Natural killer cell treated with Interleukin-12 subunit alpha and Interleukin-12 subunit beta and Interleukin-15 and Interleukin-18, amount 100 ng/mL, for 72 hours (primary cell): ENCODE results near the gene CHMP2B. TPM values are rescaled to one million over a fixed set of nuclear protein-coding genes. Genes with fewer than 3 reads are reported as not detected.

ENCODE experiments used
- ATAC-seq, 2 donors: fragments of 150-1000 bp; cut with Tn5 transposase in 1 of 2; sonication (Bioruptor Pico), chemical (Tn5 transposase) in 1 of 2; 2 replicates each; pipeline ENCODE4 v1.10.0; 2021
- DNase-seq: peaks from one replicate; pipeline ENCODE4 v3.0.0; 2022; ENCODE audit warnings: low spot score
- H3K27ac Mint-ChIP-seq, 2 donors: 1 replicate in 1 of 2; 2 replicates in 1 of 2; pipeline ENCODE4 v1.8.0; 2022; ENCODE audit warnings: mixed read lengths in 2 of 2, mild to moderate bottlenecking in 1 of 2, moderate library complexity in 1 of 2
- H3K27me3 Mint-ChIP-seq, 2 donors: 1 replicate in 1 of 2; 2 replicates in 1 of 2; pipeline ENCODE4 v1.8.0; 2022; ENCODE audit warnings: mixed read lengths in 2 of 2
- H3K36me3 Mint-ChIP-seq: one replicate; pipeline ENCODE4 v1.8.0; 2022; ENCODE audit warnings: mixed read lengths
- H3K4me1 Mint-ChIP-seq, 2 donors: 1 replicate in 1 of 2; 2 replicates in 1 of 2; pipeline ENCODE4 v1.8.0; 2022; ENCODE audit warnings: low read depth in 2 of 2, mixed read lengths in 2 of 2, mild to moderate bottlenecking in 1 of 2
- H3K4me3 Mint-ChIP-seq: one replicate; pipeline ENCODE4 v1.8.0; 2022; ENCODE audit warnings: mixed read lengths
- H3K9me3 Mint-ChIP-seq: 2 replicates; pipeline ENCODE4 v1.8.0; 2022; ENCODE audit warnings: mixed read lengths
- total RNA-seq, 2 donors: library from RNA; stranded (reverse); gene quantifications; one replicate each; pipeline ENCODE4 v1.2.3, GENCODE V29; 2022

CHMP2B gene
- total RNA-seq, 2 donors from 2014 or later: 29.8 to 29.9 TPM

GRCh38 chr3:87248831-87249230 is 21.7 kb downstream of the CHMP2B start:
- Mint-ChIP-seq H3K27me3 (no peaks in the 10 kb centered on the region), H3K4me3 (no peak overlapping the region), H3K27ac (no peak overlapping the region), H3K36me3 (no peaks in the 10 kb centered on the region), H3K9me3 (no peaks in the 10 kb centered on the region), H3K4me1 (no peaks in the 10 kb centered on the region)
- DNase-seq (no peak), ATAC-seq (no peak)

- Mint-ChIP-seq H3K9me3 (no peaks in the 10 kb centered on the region), H3K36me3 (no peaks in the 10 kb centered on the region), H3K27me3 (no peaks in the 10 kb centered on the region), H3K4me1 (no peaks in the 10 kb centered on the region), H3K4me3 (no peak overlapping the region), H3K27ac (no peak overlapping the region)
- DNase-seq (no peak), ATAC-seq (no peak)
Measured at GRCh38 chr3:87250009-87250408, 22.9 kb downstream of the CHMP2B start.

GRCh38 chr3:87260270-87260669 is 33.2 kb downstream of the CHMP2B start:
- ATAC-seq (no peak), DNase-seq (no peak)
- Mint-ChIP-seq H3K4me3 (no peak overlapping the region), H3K9me3 (no peaks in the 10 kb centered on the region), H3K27me3 (no peaks in the 10 kb centered on the region), H3K36me3 (no peaks in the 10 kb centered on the region), H3K4me1 (peaks cover 0 to 7% of the 10 kb centered on the region in 2 donors), H3K27ac (peak overlapping the region in 1 of 2 donors; percentile 28)

GRCh38 chr3:87261925-87262324 is 34.8 kb downstream of the CHMP2B start:
- Mint-ChIP-seq H3K9me3 (no peaks in the 10 kb centered on the region), H3K36me3 (no peaks in the 10 kb centered on the region), H3K27me3 (no peaks in the 10 kb centered on the region), H3K27ac (no peak overlapping the region), H3K4me1 (peaks cover 0 to 7% of the 10 kb centered on the region in 2 donors), H3K4me3 (no peak overlapping the region)
- no peak for ATAC-seq
- DNase-seq: no peak

GRCh38 chr3:87267953-87268645 is 41.0 kb downstream of the CHMP2B start:
- Mint-ChIP-seq H3K27me3 (no peaks in the 10 kb centered on the region), H3K9me3 (no peaks in the 10 kb centered on the region), H3K36me3 (peaks cover 7% of the 10 kb centered on the region), H3K4me1 (peaks cover 33 to 43% of the 10 kb centered on the region in 2 donors), H3K4me3 (peak overlapping the region; percentile 69), H3K27ac (peak overlapping the region; percentile 78 to 81)
- no peak for DNase-seq
- peak; percentile 36 to 51 for ATAC-seq

GRCh38 chr3:87268646-87269211 is 41.6 kb downstream of the CHMP2B start:
- Mint-ChIP-seq H3K27ac (peak overlapping the region; percentile 78 to 81), H3K36me3 (peaks cover 13% of the 10 kb centered on the region), H3K4me3 (peak overlapping the region; percentile 69), H3K4me1 (peaks cover 40 to 49% of the 10 kb centered on the region in 2 donors), H3K27me3 (no peaks in the 10 kb centered on the region), H3K9me3 (no peaks in the 10 kb centered on the region)
- no peak for DNase-seq
- peak; percentile 36 to 56 for ATAC-seq

GRCh38 chr3:87269723-87270122 is 42.6 kb downstream of the CHMP2B start:
- peaks cover 13% of the 10 kb centered on the region for H3K36me3 Mint-ChIP-seq
- H3K9me3 Mint-ChIP-seq: no peaks in the 10 kb centered on the region
- peak overlapping the region; percentile 47 for H3K4me3 Mint-ChIP-seq
- H3K27me3 Mint-ChIP-seq: no peaks in the 10 kb centered on the region
- H3K27ac Mint-ChIP-seq: peak overlapping the region; percentile 78 to 81
- DNase-seq (no peak), ATAC-seq (no peak)
- H3K4me1 Mint-ChIP-seq: peaks cover 40 to 49% of the 10 kb centered on the region in 2 donors

GRCh38 chr3:87270908-87271700 is 44.0 kb downstream of the CHMP2B start:
- ATAC-seq (peak; percentile 77 to 80), DNase-seq (no peak)
- Mint-ChIP-seq H3K36me3 (peaks cover 13% of the 10 kb centered on the region), H3K9me3 (no peaks in the 10 kb centered on the region), H3K4me1 (peaks cover 40 to 49% of the 10 kb centered on the region in 2 donors), H3K27ac (peak overlapping the region; percentile 78 to 81), H3K4me3 (peak overlapping the region; percentile 47), H3K27me3 (no peaks in the 10 kb centered on the region)

- Mint-ChIP-seq H3K4me1 (peaks cover 37 to 49% of the 10 kb centered on the region in 2 donors), H3K36me3 (peaks cover 13% of the 10 kb centered on the region), H3K4me3 (peak overlapping the region; percentile 58), H3K27me3 (peaks cover 0 to 2% of the 10 kb centered on the region in 2 donors), H3K27ac (peak overlapping the region; percentile 77 to 87), H3K9me3 (no peaks in the 10 kb centered on the region)
- ATAC-seq (peak; percentile 76 to 86), DNase-seq (no peak)
Measured at GRCh38 chr3:87272718-87273341, 45.7 kb downstream of the CHMP2B start.

- Mint-ChIP-seq H3K27ac (no peak within 1 kb of the TSS), H3K4me1 (peaks cover 12 to 15% of the 10 kb centered on the region in 2 donors), H3K4me3 (no peak within 1 kb of the TSS), H3K36me3 (peaks cover 6% of the 10 kb centered on the region), H3K27me3 (peaks cover 1 to 2% of the 10 kb centered on the region in 2 donors), H3K9me3 (no peaks in the 10 kb centered on the region)
- ATAC-seq (no peak), DNase-seq (no peak)
Measured at GRCh38 chr3:87276484-87276883, 49.4 kb downstream of the CHMP2B start, which contains the start of gene POU1F1. TSS of gene POU1F1 (minus strand) at chr3:87276584. CDS start at chr3:87276462, 122 bp downstream.

GRCh38 chr3:87287011-87287410 is 59.9 kb downstream of the CHMP2B start:
- H3K4me3 Mint-ChIP-seq: peak overlapping the region; percentile 10
- no peaks in the 10 kb centered on the region for H3K36me3 Mint-ChIP-seq
- peak overlapping the region in 1 of 2 donors; percentile 11 for H3K27ac Mint-ChIP-seq
- H3K27me3 Mint-ChIP-seq: peaks cover 3 to 25% of the 10 kb centered on the region in 2 donors
- DNase-seq (no peak), ATAC-seq (peak in 1 of 2 donors; percentile 58)
- peaks cover 0 to 5% of the 10 kb centered on the region in 2 donors for H3K4me1 Mint-ChIP-seq
- H3K9me3 Mint-ChIP-seq: no peaks in the 10 kb centered on the region

- Mint-ChIP-seq H3K4me3 (no peak overlapping the region), H3K27me3 (peaks cover 3 to 18% of the 10 kb centered on the region in 2 donors), H3K27ac (no peak overlapping the region), H3K36me3 (no peaks in the 10 kb centered on the region), H3K4me1 (peaks cover 0 to 5% of the 10 kb centered on the region in 2 donors), H3K9me3 (no peaks in the 10 kb centered on the region)
- DNase-seq (no peak), ATAC-seq (no peak)
Measured at GRCh38 chr3:87288446-87288845, 61.3 kb downstream of the CHMP2B start.

GRCh38 chr3:87298111-87298718 is 71.1 kb downstream of the CHMP2B start:
- no peaks in the 10 kb centered on the region for H3K27me3 Mint-ChIP-seq
- peaks cover 0 to 3% of the 10 kb centered on the region in 2 donors for H3K4me1 Mint-ChIP-seq
- no peaks in the 10 kb centered on the region for H3K36me3 Mint-ChIP-seq
- ATAC-seq (peak in 1 of 2 donors; percentile 56), DNase-seq (peak; percentile 63)
- no peaks in the 10 kb centered on the region for H3K9me3 Mint-ChIP-seq
- H3K4me3 Mint-ChIP-seq: no peak overlapping the region
- no peak overlapping the region for H3K27ac Mint-ChIP-seq
